ENCODE measurements around the gene MORC4. TPM values are rescaled to one million over a fixed set of nuclear protein-coding genes. Genes with fewer than 3 reads are reported as not detected.

MORC4 gene
- total RNA-seq, 2 experiments from 2014 or later, result 6.8 to 11.5 TPM

DNA sequence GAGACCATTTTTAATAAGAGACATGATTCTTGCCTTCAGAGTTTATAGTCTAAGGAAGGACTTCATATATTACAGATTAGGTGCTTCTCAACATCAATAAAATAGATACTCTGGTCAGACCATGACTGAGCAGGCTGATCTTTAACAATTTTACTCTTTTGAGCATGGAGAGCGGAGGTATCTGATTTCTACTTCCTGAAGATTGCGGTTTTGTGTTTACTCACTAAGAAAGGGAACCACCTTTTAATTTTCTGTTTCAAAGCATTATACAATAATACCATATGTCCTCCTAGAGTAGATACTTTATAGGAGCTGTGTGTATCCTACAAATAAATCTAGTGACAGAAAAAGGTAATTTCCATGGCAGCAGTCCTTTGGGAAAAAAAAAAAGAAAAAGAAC is 12.5 kb downstream of the MORC4 start:
- peak; percentile 3 for DNase-seq (ENCODE audit: low spot score)
- Histone ChIP-seq H4K20me1 (ENCODE audit: insufficient read depth, low read length) (no peaks in the 10 kb centered on the region), H3K4me1 (ENCODE audit: insufficient read depth, low read length, poor library complexity, severe bottlenecking) (peaks cover 6% of the 10 kb centered on the region), H3K9me3 (ENCODE audit: low read length) (no peaks in the 10 kb centered on the region), H3K79me2 (ENCODE audit: insufficient read depth, low read depth, low read length) (no peaks in the 10 kb centered on the region), H3K27ac (ENCODE audit: low read depth, low read length, poor library complexity, severe bottlenecking) (no peak overlapping the region), H3K4me2 (ENCODE audit: low read length) (no peak overlapping the region), H3K9me2 (ENCODE audit: insufficient read depth, low read length) (no peaks in the 10 kb centered on the region), H3K36me3 (ENCODE audit: insufficient read depth, low read length) (no peaks in the 10 kb centered on the region; the same call in 1 of the 2 replicates), H2AFZ (ENCODE audit: low read length) (no peak overlapping the region), H3K4me3 (ENCODE audit: low read depth, low read length, poor library complexity, severe bottlenecking) (no peak overlapping the region)
- intact Hi-C loops (cut with micrococcal nuclease; ENCODE audit: unreplicated experiment), result no loop called here
- ChIA-PET CTCF (ENCODE audit: unreplicated experiment) (no interaction called here), POLR2A (interaction anchor here (0.6 to 1.7 kb wide), 2 partner anchors 13 to 128 kb away, joined by 3 to 5 read pairs; no protein-coding TSS in a partner anchor)
- TSS peak; percentile 22 for BruUV-seq (replicated peaks)
- TF ChIP-seq EZH2phosphoT487 (IDR thresholded peaks at IDR 0.05; ENCODE audit: borderline replicate concordance, low read depth, low read length), result no peak
- TF ChIP-seq, protein P1, sequence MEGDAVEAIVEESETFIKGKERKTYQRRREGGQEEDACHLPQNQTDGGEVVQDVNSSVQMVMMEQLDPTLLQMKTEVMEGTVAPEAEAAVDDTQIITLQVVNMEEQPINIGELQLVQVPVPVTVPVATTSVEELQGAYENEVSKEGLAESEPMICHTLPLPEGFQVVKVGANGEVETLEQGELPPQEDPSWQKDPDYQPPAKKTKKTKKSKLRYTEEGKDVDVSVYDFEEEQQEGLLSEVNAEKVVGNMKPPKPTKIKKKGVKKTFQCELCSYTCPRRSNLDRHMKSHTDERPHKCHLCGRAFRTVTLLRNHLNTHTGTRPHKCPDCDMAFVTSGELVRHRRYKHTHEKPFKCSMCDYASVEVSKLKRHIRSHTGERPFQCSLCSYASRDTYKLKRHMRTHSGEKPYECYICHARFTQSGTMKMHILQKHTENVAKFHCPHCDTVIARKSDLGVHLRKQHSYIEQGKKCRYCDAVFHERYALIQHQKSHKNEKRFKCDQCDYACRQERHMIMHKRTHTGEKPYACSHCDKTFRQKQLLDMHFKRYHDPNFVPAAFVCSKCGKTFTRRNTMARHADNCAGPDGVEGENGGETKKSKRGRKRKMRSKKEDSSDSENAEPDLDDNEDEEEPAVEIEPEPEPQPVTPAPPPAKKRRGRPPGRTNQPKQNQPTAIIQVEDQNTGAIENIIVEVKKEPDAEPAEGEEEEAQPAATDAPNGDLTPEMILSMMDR (conservative IDR thresholded peaks at IDR 0.05; ENCODE audit: low read length), result no peak

- Histone ChIP-seq H4K20me1 (ENCODE audit: insufficient read depth, low read length) (no peaks in the 10 kb centered on the region), H3K79me2 (ENCODE audit: insufficient read depth, low read depth, low read length) (no peaks in the 10 kb centered on the region), H3K4me1 (ENCODE audit: insufficient read depth, low read length, poor library complexity, severe bottlenecking) (no peaks in the 10 kb centered on the region), H3K9me3 (ENCODE audit: low read length) (no peaks in the 10 kb centered on the region), H2AFZ (ENCODE audit: low read length) (no peak overlapping the region), H3K36me3 (ENCODE audit: insufficient read depth, low read length) (no peaks in the 10 kb centered on the region; the same call in 1 of the 2 replicates), H3K27ac (ENCODE audit: low read depth, low read length, poor library complexity, severe bottlenecking) (no peak overlapping the region), H3K9me2 (ENCODE audit: insufficient read depth, low read length) (no peaks in the 10 kb centered on the region), H3K4me3 (ENCODE audit: low read depth, low read length, poor library complexity, severe bottlenecking) (no peak overlapping the region), H3K4me2 (ENCODE audit: low read length) (no peak overlapping the region)
- ChIA-PET CTCF (ENCODE audit: unreplicated experiment) (no interaction called here), POLR2A (no interaction called here)
- TF ChIP-seq, protein P1 (conservative IDR thresholded peaks at IDR 0.05; ENCODE audit: low read length), result no peak
- TF ChIP-seq EZH2phosphoT487 (IDR thresholded peaks at IDR 0.05; ENCODE audit: borderline replicate concordance, low read depth, low read length), result no peak
- no peak for DNase-seq (ENCODE audit: low spot score)
- intact Hi-C loops (cut with micrococcal nuclease; ENCODE audit: unreplicated experiment), result no loop called here
- BruUV-seq (replicated peaks), result no TSS peak
Measured at GRCh38 chrX:106980952-106981626, 18.9 kb downstream of the MORC4 start.

- H2AFZ ChIP-seq (ENCODE audit: low read length), result no peak overlapping the region
- H3K4me3 ChIP-seq (ENCODE audit: low read depth, low read length, poor library complexity, severe bottlenecking), result no peak overlapping the region
- no peak overlapping the region for H3K4me2 ChIP-seq (ENCODE audit: low read length)
- no peaks in the 10 kb centered on the region for H3K79me2 ChIP-seq (ENCODE audit: insufficient read depth, low read depth, low read length)
- no peak for DNase-seq (ENCODE audit: low spot score)
- H3K9me2 ChIP-seq (ENCODE audit: insufficient read depth, low read length), result no peaks in the 10 kb centered on the region
- TF ChIP-seq, protein P1 (conservative IDR thresholded peaks at IDR 0.05; ENCODE audit: low read length), result no peak
- TF ChIP-seq EZH2phosphoT487 (IDR thresholded peaks at IDR 0.05; ENCODE audit: borderline replicate concordance, low read depth, low read length), result no peak
- intact Hi-C loops (cut with micrococcal nuclease; ENCODE audit: unreplicated experiment), result no loop called here
- no peaks in the 10 kb centered on the region for H3K9me3 ChIP-seq (ENCODE audit: low read length)
- CTCF ChIA-PET (ENCODE audit: unreplicated experiment), result no interaction called here
- no TSS peak for BruUV-seq (replicated peaks)
- H3K36me3 ChIP-seq (ENCODE audit: insufficient read depth, low read length), result no peaks in the 10 kb centered on the region
- no peaks in the 10 kb centered on the region for H3K4me1 ChIP-seq (ENCODE audit: insufficient read depth, low read length, poor library complexity, severe bottlenecking)
- no peak overlapping the region for H3K27ac ChIP-seq (ENCODE audit: low read depth, low read length, poor library complexity, severe bottlenecking)
- no peaks in the 10 kb centered on the region for H4K20me1 ChIP-seq (ENCODE audit: insufficient read depth, low read length)
- POLR2A ChIA-PET, result no interaction called here
Measured at GRCh38 chrX:106976416-106976815, 23.6 kb downstream of the MORC4 start.

All from OCI-LY7 (cell line).